ENCODE results near the gene GCFC2. TPM values are rescaled to one million over a fixed set of nuclear protein-coding genes. Genes with fewer than 3 reads are reported as not detected.

The GCFC2 gene
- total RNA-seq, 1 donor from 2014 or later: 12.3 TPM

GRCh38 chr2:75616933-75617332 lies 93.8 kb downstream of the GCFC2 start:
- no peaks in the 10 kb centered on the region for H3K4me1 Mint-ChIP-seq (ENCODE audit: low read depth, unreplicated experiment)
- Histone ChIP-seq H3K4me3 (ENCODE audit: insufficient read depth, low read depth, low read length) (no peak overlapping the region), H3K36me3 (ENCODE audit: insufficient read depth, low read length) (no peaks in the 10 kb centered on the region), H3K27ac (ENCODE audit: low read depth, low read length) (no peak overlapping the region), H3K79me2 (ENCODE audit: insufficient read depth, low read length) (no peaks in the 10 kb centered on the region), H4K20me1 (ENCODE audit: insufficient read depth, low read length) (no peaks in the 10 kb centered on the region), H2AFZ (ENCODE audit: low read depth, low read length) (no peak overlapping the region), H3K9ac (ENCODE audit: low read length) (no peak overlapping the region), H3K4me2 (ENCODE audit: low read length) (no peak overlapping the region), H3K9me3 (ENCODE audit: insufficient read depth, low read depth, low read length) (no peaks in the 10 kb centered on the region), H3K4me1 (ENCODE audit: insufficient read depth, low read length) (peaks cover 9% of the 10 kb centered on the region), H3K27me3 (ENCODE audit: insufficient read depth, low read length) (no peaks in the 10 kb centered on the region)
- no peaks in the 10 kb centered on the region for H3K36me3 Mint-ChIP-seq (ENCODE audit: low read depth, unreplicated experiment)
- no peak for FAIRE-seq
- H3K9me3 Mint-ChIP-seq (ENCODE audit: unreplicated experiment): peaks cover 2% of the 10 kb centered on the region
- peaks cover 8% of the 10 kb centered on the region for H3K27me3 Mint-ChIP-seq (ENCODE audit: low read depth, unreplicated experiment)
- TF ChIP-seq CTCF (IDR thresholded peaks at IDR 0.05; ENCODE audit: insufficient read depth, low read depth, low read length) (no peak), EZH2 (IDR thresholded peaks at IDR 0.05; ENCODE audit: insufficient read depth, low read length) (no peak)
- no peak for DNase-seq (ENCODE audit: low read depth)
- no peak overlapping the region for H3K4me3 Mint-ChIP-seq (ENCODE audit: unreplicated experiment)
- H3K27ac Mint-ChIP-seq (ENCODE audit: unreplicated experiment): no peak overlapping the region

GRCh38 chr2:75616406-75616805 lies 94.3 kb downstream of the GCFC2 start:
- no peaks in the 10 kb centered on the region for H3K79me2 ChIP-seq (ENCODE audit: insufficient read depth, low read length)
- no peaks in the 10 kb centered on the region for H3K9me3 ChIP-seq (ENCODE audit: insufficient read depth, low read depth, low read length)
- no peak overlapping the region for H3K27ac ChIP-seq (ENCODE audit: low read depth, low read length)
- Mint-ChIP-seq H3K4me3 (ENCODE audit: unreplicated experiment) (no peak overlapping the region), H3K27me3 (ENCODE audit: low read depth, unreplicated experiment) (peaks cover 9% of the 10 kb centered on the region), H3K9me3 (ENCODE audit: unreplicated experiment) (peaks cover 3% of the 10 kb centered on the region), H3K4me1 (ENCODE audit: low read depth, unreplicated experiment) (no peaks in the 10 kb centered on the region), H3K27ac (ENCODE audit: unreplicated experiment) (no peak overlapping the region), H3K36me3 (ENCODE audit: low read depth, unreplicated experiment) (no peaks in the 10 kb centered on the region)
- TF ChIP-seq EZH2 (IDR thresholded peaks at IDR 0.05; ENCODE audit: insufficient read depth, low read length): no peak
- no peak for TF ChIP-seq CTCF (IDR thresholded peaks at IDR 0.05; ENCODE audit: insufficient read depth, low read depth, low read length)
- H4K20me1 ChIP-seq (ENCODE audit: insufficient read depth, low read length): no peaks in the 10 kb centered on the region
- H2AFZ ChIP-seq (ENCODE audit: low read depth, low read length): no peak overlapping the region
- H3K4me1 ChIP-seq (ENCODE audit: insufficient read depth, low read length): peaks cover 9% of the 10 kb centered on the region
- no peak for DNase-seq (ENCODE audit: low read depth)
- no peaks in the 10 kb centered on the region for H3K27me3 ChIP-seq (ENCODE audit: insufficient read depth, low read length)
- no peak overlapping the region for H3K4me3 ChIP-seq (ENCODE audit: insufficient read depth, low read depth, low read length)
- H3K9ac ChIP-seq (ENCODE audit: low read length): no peak overlapping the region
- no peaks in the 10 kb centered on the region for H3K36me3 ChIP-seq (ENCODE audit: insufficient read depth, low read length)
- FAIRE-seq: no peak
- no peak overlapping the region for H3K4me2 ChIP-seq (ENCODE audit: low read length)

GRCh38 chr2:75614162-75614651 lies 96.5 kb downstream of the GCFC2 start:
- no peak overlapping the region for H3K4me2 ChIP-seq (ENCODE audit: low read length)
- H3K36me3 Mint-ChIP-seq (ENCODE audit: low read depth, unreplicated experiment): no peaks in the 10 kb centered on the region
- DNase-seq (ENCODE audit: low read depth) (no peak), FAIRE-seq (no peak)
- H3K9me3 ChIP-seq (ENCODE audit: insufficient read depth, low read depth, low read length): no peaks in the 10 kb centered on the region
- H3K27me3 ChIP-seq (ENCODE audit: insufficient read depth, low read length): no peaks in the 10 kb centered on the region
- peaks cover 6% of the 10 kb centered on the region for H3K4me1 Mint-ChIP-seq (ENCODE audit: low read depth, unreplicated experiment)
- H3K27ac ChIP-seq (ENCODE audit: low read depth, low read length): no peak overlapping the region
- H3K4me3 ChIP-seq (ENCODE audit: insufficient read depth, low read depth, low read length): no peak overlapping the region
- H3K4me3 Mint-ChIP-seq (ENCODE audit: unreplicated experiment): no peak overlapping the region
- H2AFZ ChIP-seq (ENCODE audit: low read depth, low read length): no peak overlapping the region
- H3K36me3 ChIP-seq (ENCODE audit: insufficient read depth, low read length): no peaks in the 10 kb centered on the region
- TF ChIP-seq EZH2 (IDR thresholded peaks at IDR 0.05; ENCODE audit: insufficient read depth, low read length) (no peak), CTCF (IDR thresholded peaks at IDR 0.05; ENCODE audit: insufficient read depth, low read depth, low read length) (no peak)
- no peak overlapping the region for H3K27ac Mint-ChIP-seq (ENCODE audit: unreplicated experiment)
- peaks cover 10% of the 10 kb centered on the region for H3K27me3 Mint-ChIP-seq (ENCODE audit: low read depth, unreplicated experiment)
- no peak overlapping the region for H3K9ac ChIP-seq (ENCODE audit: low read length)
- peaks cover 3% of the 10 kb centered on the region for H3K4me1 ChIP-seq (ENCODE audit: insufficient read depth, low read length)
- H3K9me3 Mint-ChIP-seq (ENCODE audit: unreplicated experiment): peaks cover 3% of the 10 kb centered on the region
- no peaks in the 10 kb centered on the region for H4K20me1 ChIP-seq (ENCODE audit: insufficient read depth, low read length)
- no peaks in the 10 kb centered on the region for H3K79me2 ChIP-seq (ENCODE audit: insufficient read depth, low read length)

Measured in astrocyte (in vitro differentiated cells and primary cell).